IMR-90 (cell line): Measurements from ENCODE around the gene HPN.

Experiments used
- CTCF ChIP-seq: conservative IDR thresholded peaks from 2 replicates; pipeline ENCODE4 v1.5.1; 2012; ENCODE audit warnings: mild to moderate bottlenecking, low read depth, low read length, improper control_type of control experiment
- RFX5 ChIP-seq: IDR thresholded peaks from 2 replicates; pipeline ENCODE4 v1.8.0; 2012; ENCODE audit warnings: low read depth, mild to moderate bottlenecking, low read length, moderate library complexity

GRCh38 chr19:35090160-35090505 lies 48.6 kb downstream of the HPN start:
- TF ChIP-seq RFX5 (no peak), CTCF (no peak)
